HUDEP-2 (cell line): ENCODE data around the gene HSD17B2.

Experiments
- DNase-seq, 76 experiments: peaks; one replicate each; lab custom pipeline; 2025; ENCODE audit not compliant: unreplicated experiment in 76 of 76; lab: John Stamatoyannopoulos, UW

The HSD17B2 gene

GRCh38 chr16:82017911-82018568 is 17.0 kb upstream of the HSD17B2 start:
- no peak for DNase-seq

GRCh38 chr16:82019535-82019934 is 15.5 kb upstream of the HSD17B2 start:
- DNase-seq, result no peak

GRCh38 chr16:82020051-82020450 is 15.0 kb upstream of the HSD17B2 start:
- DNase-seq, result no peak

- DNase-seq, result no peak
Measured at GRCh38 chr16:82023206-82023605, 11.8 kb upstream of the HSD17B2 start.

GRCh38 chr16:82024316-82024715 is 10.7 kb upstream of the HSD17B2 start:
- no peak for DNase-seq

GRCh38 chr16:82024883-82025282 is 10.2 kb upstream of the HSD17B2 start:
- DNase-seq, result no peak

GRCh38 chr16:82027629-82028064 is 7.4 kb upstream of the HSD17B2 start:
- no peak for DNase-seq

GRCh38 chr16:82031116-82032084 is 3.7 kb upstream of the HSD17B2 start:
- DNase-seq, result peak in 2 of 76 experiments; percentile 9 to 20

- no peak for DNase-seq
Measured at GRCh38 chr16:82033006-82033405, 2.0 kb upstream of the HSD17B2 start.

GRCh38 chr16:82033683-82034300 is 1.3 kb upstream of the HSD17B2 start:
- no peak for DNase-seq

- no peak for DNase-seq
Measured at GRCh38 chr16:82037251-82037650, 2.2 kb downstream of the HSD17B2 start.

- DNase-seq, result no peak
Measured at GRCh38 chr16:82037666-82038065, 2.6 kb downstream of the HSD17B2 start.

GRCh38 chr16:82040296-82040695 is 5.2 kb downstream of the HSD17B2 start:
- no peak for DNase-seq

GRCh38 chr16:82041542-82041941 is 6.5 kb downstream of the HSD17B2 start:
- no peak for DNase-seq

GRCh38 chr16:82042144-82042543 is 7.1 kb downstream of the HSD17B2 start:
- DNase-seq, result no peak

GRCh38 chr16:82042846-82043245 is 7.8 kb downstream of the HSD17B2 start:
- DNase-seq, result no peak

- no peak for DNase-seq
Measured at GRCh38 chr16:82043680-82044584, 8.9 kb downstream of the HSD17B2 start.

GRCh38 chr16:82044585-82044911 is 9.5 kb downstream of the HSD17B2 start:
- DNase-seq, result no peak

- no peak for DNase-seq
Measured at GRCh38 chr16:82045465-82045864, 10.4 kb downstream of the HSD17B2 start.

GRCh38 chr16:82046541-82046940 is 11.5 kb downstream of the HSD17B2 start:
- DNase-seq, result no peak
